HL-60 (cell line): Measurements from ENCODE around the gene B9D1.

ENCODE experiments used
- DNase-seq, 2 experiments: peaks; one replicate each; pipeline ENCODE4 v3.0.0-alpha.2; 2010 to 2020; ENCODE audit warnings: low read depth in 1 of 2, low spot score in 1 of 2
- H3K27ac ChIP-seq: fragments of 250-450 bp; sonication (Bioruptor Pico); replicated peaks from 2 replicates; pipeline ENCODE4 v1.5.1; 2020; ENCODE audit warnings: mild to moderate bottlenecking, moderate library complexity
- H3K27me3 ChIP-seq: fragments of 250-450 bp; sonication (Bioruptor Pico); 2 replicates; pipeline ENCODE4 v1.5.1; 2021; ENCODE audit warnings: mild to moderate bottlenecking, moderate library complexity; ENCODE audit not compliant: insufficient read depth, poor library complexity, severe bottlenecking
- H3K4me3 ChIP-seq: replicated peaks from 2 replicates; pipeline ENCODE4 v1.5.1; 2011; ENCODE audit warnings: mild to moderate bottlenecking, control low read depth, low read length; ENCODE audit not compliant: insufficient read depth
- CTCF ChIP-seq: IDR thresholded peaks from one replicate; pipeline ENCODE4 v1.5.1; 2011; ENCODE audit warnings: low read length, control low read depth, inconsistent platforms; ENCODE audit not compliant: insufficient read depth
- GABPA ChIP-seq: IDR thresholded peaks from 2 replicates; pipeline ENCODE4 v1.6.1; 2012; ENCODE audit warnings: low read depth
- POLR2AphosphoS5 ChIP-seq: IDR thresholded peaks from 2 replicates; pipeline ENCODE4 v1.6.1; 2012; ENCODE audit warnings: low read depth
- REST ChIP-seq: IDR thresholded peaks from 2 replicates; pipeline ENCODE4 v1.6.1; 2012; ENCODE audit warnings: low read depth; ENCODE audit not compliant: insufficient replicate concordance
- SPI1 ChIP-seq: IDR thresholded peaks from 2 replicates; pipeline ENCODE4 v1.6.1; 2012; ENCODE audit warnings: low read depth, mild to moderate bottlenecking, borderline replicate concordance

Gene B9D1

GRCh38 chr17:19383681-19384470 lies 21.4 kb upstream of the B9D1 start:
- DNase-seq: no peak
- TF ChIP-seq POLR2AphosphoS5: no peak
- no peak for TF ChIP-seq REST
- TF ChIP-seq CTCF: no peak
- TF ChIP-seq SPI1: no peak
- TF ChIP-seq GABPA: no peak
- Histone ChIP-seq H3K4me3 (no peak overlapping the region), H3K27ac (no peak overlapping the region), H3K27me3 (no peaks in the 10 kb centered on the region)

- Histone ChIP-seq H3K4me3 (no peak overlapping the region), H3K27ac (no peak overlapping the region), H3K27me3 (no peaks in the 10 kb centered on the region)
- no peak for TF ChIP-seq SPI1
- no peak for TF ChIP-seq POLR2AphosphoS5
- no peak for TF ChIP-seq REST
- TF ChIP-seq CTCF: no peak
- no peak for TF ChIP-seq GABPA
- no peak for DNase-seq
These were observed 20.3 kb upstream of the B9D1 start for GRCh38 chr17:19382531-19383444.

GRCh38 chr17:19381741-19382444 lies 19.4 kb upstream of the B9D1 start:
- no peak overlapping the region for H3K27ac ChIP-seq

More at GRCh38 chr17:19381741-19382444, 19.4 kb upstream of the B9D1 start:
- TF ChIP-seq GABPA (no peak), REST (no peak), CTCF (no peak), SPI1 (no peak), POLR2AphosphoS5 (no peak)
- no peak for DNase-seq
- Histone ChIP-seq H3K27me3 (no peaks in the 10 kb centered on the region), H3K4me3 (no peak overlapping the region)
